ACHN (cell line): ENCODE measurements around the gene GZMB.
"Not testable (repeated sequence)": the region's sequence is repeated elsewhere in the genome, so short reads cannot be mapped to it uniquely, and the experiment has no call there.

ENCODE experiments used
- DNase-seq: peaks from one replicate; pipeline ENCODE4 v3.0.0-alpha.2; 2015
- in situ Hi-C: cut with HindIII; loops from 2 replicates; pipeline ENCODE4 v1.10.0; 2017; ENCODE audit warnings: low sequenced_read_pairs, low pct_ligation_motif_present, low pct_unique_long_range_greater_than_20kb

The GZMB gene

DNA sequence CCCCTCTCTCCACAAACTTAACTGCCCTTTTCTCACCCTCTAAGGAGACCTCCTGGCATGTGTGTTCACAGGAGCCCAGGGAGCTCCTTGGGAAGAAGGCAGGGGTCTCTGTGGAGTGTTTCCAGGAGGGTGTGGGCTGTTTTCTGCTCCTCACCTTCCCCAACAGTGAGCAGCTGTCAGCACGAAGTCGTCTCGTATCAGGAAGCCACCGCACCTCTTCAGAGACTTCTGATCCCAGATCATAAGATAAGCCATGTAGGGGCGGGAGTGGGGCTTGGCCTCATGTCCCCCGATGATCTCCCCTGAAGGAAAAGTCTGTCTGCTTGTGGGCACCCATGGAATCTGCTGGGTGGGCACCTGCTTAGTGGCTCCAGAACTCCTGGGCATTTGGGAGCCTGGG lies 1.2 kb downstream of the GZMB start:
- no peak for DNase-seq
- in situ Hi-C loops: no loop called here

DNA sequence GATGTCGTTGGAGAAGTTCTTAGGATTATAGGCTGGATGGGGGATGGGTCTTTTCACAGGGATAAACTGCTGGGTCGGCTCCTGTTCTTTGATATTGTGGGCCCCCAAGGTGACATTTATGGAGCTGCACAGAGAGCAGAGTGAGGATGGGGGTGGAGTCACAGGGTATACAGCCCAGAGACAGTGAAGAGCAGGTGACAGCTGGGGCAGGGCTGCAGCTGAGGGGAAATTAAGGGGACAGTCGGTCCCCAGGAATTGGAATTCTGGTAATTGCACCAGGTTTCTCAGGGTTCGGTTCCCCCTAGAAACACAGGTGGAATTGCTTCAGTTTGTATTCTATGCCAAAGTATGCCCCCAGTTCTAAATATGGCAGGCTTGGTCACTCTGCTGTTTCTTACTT lies 1.7 kb downstream of the GZMB start:
- in situ Hi-C loops: no loop called here
- no peak for DNase-seq

DNA sequence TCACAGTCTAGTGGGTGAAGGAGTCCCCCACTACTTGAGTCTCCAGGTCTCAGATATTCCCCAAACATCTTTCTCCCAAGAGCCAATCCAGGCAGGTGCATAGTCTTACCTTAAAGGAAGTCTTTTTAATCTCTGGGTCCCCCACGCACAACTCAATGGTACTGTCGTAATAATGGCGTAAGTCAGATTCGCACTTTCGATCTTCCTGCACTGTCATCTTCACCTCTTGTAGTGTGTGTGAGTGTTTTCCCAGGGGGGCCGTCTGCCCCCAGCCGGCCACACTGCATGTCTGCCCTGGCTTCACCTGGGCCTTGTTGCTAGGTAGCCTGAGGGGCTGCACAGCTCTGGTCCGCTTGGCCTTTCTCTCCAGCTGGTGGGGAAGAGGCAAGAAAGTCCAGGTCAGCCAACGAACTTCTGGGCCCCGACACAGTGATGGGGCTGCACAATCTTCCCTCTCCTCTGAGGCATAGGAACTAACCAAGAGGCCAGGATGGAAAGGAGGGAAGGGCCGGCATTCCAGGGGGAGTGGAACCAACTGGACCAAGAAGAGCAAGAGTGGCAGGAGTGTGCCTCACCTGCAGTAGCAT lies 2.1 kb downstream of the GZMB start:
- no peak for DNase-seq
- in situ Hi-C loops: no loop called here

DNA sequence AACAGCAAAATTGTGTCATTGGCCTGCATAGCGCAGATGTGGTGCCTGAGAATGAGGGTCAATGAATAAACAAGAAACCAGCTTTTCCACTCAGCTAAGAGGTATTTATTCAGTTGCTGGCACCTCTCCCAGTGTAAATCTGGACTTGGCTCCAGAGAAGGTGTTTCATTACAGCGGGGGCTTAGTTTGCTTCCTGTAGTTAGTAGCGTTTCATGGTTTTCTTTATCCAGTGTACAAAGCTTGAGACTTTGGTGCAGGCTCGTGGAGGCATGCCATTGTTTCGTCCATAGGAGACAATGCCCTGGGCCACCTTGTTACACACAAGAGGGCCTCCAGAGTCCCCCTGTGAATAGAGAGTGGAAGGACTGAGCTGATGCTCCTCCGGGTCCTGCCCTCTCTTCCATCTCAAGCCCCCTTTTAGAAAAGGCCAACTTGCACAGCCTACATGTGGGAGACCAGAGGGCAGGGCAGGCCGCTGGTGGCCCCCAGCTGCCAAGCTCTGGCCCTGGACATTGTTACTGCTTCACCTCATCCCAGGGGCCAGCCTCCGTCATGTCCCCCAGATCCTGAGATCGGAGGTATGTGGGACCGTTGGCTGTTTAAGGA lies 3.0 kb downstream of the GZMB start:
- no peak for DNase-seq
- in situ Hi-C loops: no loop called here

DNA sequence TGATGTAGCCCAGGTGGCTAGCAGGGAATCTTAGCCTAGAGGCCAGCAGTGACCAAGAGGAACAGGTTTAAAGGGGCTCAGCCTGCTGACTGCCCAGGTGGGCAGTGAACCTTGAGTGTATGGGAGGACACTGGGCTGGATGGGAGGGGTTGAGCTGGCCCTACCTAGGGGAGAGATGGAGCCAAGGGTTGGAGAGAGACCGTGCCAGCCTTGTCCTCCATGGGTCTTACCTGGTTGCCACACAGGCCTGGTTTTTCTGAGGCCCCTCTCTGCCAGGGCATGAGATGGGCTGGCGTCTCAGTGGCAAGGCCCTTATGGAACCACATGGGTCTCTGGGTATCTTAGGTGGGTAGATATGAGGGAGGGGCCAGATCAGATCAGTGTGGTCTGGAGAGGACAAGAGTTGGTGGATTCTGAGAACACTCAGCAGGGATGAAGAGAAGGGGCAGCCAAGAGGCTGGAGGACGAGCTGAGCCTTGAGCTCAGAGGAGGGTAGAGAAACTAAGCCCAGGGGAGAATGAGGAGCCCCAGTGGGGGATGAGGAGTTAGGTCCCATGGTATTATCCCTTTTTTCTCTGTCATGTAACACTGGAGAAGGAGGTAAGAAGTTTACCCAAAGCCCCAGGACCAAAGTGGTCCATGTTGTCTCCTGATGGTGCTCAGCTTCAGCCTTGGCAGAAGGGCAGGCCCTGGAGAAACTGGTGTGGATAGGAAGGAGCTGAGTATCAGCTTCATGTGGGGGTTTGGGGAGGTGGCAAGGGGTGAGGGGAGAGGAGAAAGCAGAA lies 3.7 kb downstream of the GZMB start:
- in situ Hi-C loops: no loop called here
- DNase-seq: no peak

DNA sequence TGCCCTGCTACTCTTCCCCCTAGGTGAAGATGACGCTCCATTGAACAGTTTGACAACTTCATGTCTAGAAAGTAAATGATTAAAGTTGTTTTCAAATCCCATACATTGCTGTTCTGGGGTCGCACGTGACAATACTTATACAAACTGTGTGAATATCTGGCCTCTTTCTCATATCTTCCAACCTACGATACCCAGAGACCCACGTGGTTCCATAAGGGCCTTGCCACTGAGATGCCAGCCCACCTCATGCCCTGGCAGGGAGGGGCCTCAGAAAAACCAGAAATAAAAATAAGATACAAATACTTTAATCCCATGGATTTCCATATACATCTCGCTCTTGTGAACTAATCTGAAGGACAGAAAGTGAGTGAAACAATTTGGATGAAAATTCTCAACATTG lies 4.5 kb downstream of the GZMB start:
- in situ Hi-C loops: no loop called here
- DNase-seq: no peak

DNA sequence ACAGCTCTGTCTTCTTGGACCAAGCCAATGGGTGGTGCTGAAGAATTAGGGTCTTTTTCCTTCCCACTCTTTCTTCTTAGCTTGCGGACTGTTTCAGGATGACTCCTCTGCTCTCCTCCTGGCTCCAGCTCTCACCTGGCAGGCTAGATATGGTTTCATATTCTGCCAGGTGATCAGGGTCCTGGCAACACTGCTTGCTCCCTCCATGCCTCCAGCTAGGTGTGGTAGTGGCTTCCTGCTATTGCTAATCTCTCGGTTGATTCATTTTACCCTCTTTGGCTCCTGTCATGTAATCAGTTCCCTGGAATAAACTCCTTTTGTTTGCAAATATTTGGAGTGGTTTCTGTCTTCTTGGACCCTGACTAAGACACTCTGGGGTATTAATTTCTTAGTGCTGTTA lies 20.2 kb downstream of the GZMB start:
- DNase-seq: no peak
- in situ Hi-C loops: no loop called here

DNA sequence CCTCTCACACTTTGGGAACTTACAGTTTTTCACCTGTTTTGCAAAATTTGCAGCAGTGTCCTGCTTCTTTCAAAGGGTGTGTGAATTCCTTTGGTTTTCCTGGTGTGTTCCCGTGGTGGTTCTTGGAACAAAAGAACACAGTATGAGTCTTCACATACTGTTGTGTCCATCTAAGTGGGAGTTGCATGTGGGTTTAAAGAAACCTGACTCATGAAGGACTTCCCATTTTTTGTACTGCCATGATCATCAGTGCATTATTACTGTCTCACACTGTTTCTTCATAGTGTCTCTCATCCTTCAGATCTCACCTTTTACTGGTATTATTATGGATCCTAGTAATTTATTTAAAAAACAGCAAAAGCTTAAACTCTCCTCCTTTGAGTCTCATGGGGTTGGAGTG lies 20.7 kb downstream of the GZMB start:
- in situ Hi-C loops: no loop called here

DNA sequence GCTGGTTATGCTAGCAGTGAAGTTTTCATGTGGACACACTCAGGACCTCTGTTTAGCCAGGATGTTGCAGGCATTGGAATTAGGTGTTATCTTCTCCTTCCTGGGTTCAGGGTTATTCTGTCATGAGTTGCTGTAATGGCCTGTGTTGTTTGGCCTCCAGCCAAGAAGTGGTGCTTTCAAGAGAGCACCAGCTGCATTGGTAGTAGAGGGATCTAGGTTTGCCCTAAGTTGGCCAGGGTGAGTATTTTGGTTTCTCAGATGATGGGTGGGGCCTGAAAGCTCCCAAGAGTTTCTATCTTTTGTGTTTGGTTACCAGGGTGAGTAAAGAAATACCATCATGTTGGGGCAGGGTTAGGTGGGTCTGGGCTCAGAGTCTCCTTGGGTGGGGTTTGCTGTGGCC lies 21.8 kb downstream of the GZMB start:
- no peak for DNase-seq
- in situ Hi-C loops: no loop called here

More for the DNA sequence above, 20.7 kb downstream of the GZMB start:
- DNase-seq: no peak

DNA sequence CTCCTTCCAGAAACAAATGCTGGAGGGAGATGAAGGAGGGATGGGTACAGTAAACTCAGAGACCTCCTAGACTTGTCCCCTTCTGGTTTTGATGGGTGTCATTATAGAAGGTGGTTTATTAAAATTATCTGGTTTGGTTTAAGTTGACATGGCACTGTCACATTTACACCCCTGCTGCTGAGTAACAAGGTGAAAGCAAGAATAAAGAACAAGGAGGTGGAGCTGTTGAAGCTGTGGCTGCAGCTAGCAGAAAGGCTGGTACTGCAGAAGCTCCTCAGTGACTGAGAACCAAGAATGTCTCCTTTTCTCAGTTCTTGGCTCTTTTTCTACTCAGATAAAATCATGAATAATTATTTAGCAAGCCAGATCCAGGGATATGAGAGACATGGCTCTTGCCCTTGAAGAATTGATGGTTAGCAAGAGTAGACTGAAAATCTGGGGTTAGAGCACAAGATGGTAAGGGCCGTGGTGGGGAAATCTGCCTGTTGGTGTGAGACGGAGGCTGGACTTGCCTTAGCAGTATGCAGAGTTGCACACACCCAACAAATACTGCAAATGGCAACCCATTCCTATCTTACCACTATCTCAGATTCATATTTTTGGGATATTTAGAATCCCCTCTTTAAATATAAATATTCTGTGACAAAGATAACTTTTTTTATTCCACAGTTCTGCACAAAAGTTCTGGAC lies 24.2 kb downstream of the GZMB start, which contains the start of gene GZMH:
TSS of gene GZMH (minus strand) at position 31 of the 690 bp plus-strand sequence. CDS start 72 bp downstream, outside the sequence.
- in situ Hi-C loops: no loop called here
- no peak for DNase-seq

DNA sequence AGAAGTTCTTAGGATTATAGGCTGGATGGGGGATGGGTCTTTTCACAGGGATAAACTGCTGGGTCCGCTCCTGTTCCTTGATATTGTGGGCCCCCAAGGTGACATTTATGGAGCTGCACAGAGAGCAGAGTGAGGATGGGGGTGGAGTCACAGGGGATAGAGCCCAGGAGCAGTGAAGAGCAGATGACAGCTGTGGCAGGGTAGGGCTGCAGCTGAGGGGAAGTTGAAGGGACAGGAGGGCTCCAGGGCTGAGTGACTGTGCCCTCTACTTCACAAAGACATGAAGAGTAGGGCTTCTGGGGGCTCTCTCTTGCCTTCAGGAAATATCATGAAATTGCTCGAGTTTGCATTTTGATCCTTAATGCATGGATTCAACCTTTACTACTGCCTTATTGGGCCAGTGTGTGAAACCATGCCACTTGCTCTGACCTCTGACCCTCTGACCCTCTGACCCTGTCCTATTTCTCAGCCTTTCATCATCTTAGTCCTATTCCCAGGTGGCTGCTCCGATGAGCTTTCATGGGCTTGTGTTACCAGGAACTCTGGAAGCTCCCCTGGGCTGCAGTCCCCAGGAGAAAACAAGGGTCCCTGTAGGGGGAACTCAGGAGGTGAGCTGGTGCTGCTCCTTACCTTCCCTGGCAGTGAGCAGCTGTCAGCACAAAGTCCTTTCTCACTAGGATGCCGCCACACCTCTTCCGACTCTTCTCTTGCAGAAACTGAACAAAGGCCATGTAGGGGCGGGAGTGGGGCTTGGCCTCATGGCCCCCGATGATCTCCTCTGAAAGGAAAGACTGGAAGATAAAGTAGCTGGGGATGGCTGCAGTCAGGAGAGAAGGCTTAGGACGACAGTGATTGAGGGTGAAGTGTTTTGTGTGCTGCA lies 26.1 kb downstream of the GZMB start:
- in situ Hi-C loops: no loop called here
- DNase-seq: no peak

DNA sequence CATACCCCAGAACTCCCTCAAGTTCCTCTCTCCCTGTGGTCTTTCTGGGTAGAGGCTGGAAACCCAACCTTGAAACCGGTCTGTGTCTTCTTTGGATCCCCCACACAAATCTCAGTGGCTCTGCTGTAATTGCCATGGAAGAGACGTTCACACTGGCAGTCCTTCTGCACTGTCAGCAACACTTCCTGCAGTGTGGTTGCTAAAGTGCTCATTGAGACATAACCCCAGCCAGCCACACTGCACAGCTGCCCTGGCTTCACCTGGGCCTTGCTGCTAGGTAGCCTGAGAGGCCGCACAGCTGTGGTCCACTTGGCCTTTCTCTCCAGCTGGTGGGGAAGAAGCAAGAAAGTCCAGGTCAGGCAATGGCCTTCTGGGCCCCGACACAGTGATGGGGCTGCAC lies 26.9 kb downstream of the GZMB start:
- DNase-seq: no peak
- in situ Hi-C loops: no loop called here

DNA sequence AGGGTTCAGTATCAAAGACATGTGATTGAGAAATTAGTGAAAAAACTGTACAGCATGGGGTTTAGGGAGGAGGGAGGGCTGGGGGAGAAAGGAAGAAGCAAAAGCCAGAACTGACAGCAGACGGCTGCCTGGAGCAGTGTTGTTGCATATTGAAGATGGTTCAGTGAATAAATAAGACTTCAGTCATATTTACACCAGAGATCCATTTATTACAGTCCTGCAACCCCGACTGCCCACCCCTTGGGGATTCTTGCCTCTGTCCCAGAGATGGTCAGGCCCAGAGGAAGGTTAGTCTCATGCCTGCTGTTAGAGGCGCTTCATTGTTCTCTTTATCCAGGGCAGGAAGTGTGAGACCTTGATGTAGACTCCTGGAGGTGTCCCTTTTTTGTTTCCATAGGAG lies 27.7 kb downstream of the GZMB start:
- DNase-seq: no peak
- in situ Hi-C loops: no loop called here

DNA sequence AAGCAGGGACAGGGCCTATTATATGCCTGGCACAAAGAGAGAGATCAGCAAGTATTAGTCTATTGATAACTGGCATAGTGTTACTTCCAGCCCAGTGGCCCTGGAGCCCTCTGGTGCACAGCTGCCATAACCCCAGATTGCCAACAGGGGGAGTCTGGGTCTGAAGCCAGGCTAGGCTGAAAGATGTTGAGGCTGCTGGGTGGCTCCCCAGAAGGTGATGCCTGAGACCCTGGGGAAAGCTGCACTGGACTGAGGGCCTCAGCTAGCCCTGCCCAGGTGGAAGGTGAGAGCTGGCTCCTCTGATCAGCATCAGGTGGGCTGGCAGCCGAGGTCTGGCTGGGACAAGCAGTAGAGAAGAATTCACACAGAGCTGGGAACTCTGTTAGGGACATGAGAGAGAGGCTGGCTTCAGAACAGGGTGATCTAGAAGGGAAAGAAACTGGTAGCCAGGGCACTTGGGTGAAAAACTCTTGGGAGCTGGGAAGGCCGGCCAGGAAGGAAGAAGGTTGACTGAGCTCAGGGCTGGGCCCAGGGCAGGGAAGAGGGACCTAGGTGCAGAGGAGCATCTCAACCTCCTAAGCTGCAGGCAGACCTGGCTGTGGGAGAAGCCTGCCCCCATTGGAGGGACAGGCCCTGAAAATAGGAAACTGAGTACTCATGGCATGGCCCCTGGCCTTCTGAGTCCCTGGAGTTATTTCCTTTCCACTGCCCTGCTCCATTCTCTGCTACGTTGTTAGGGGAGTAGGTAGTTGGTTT lies 28.4 kb downstream of the GZMB start:
- DNase-seq: peak; percentile 38
- in situ Hi-C loops: no loop called here

DNA sequence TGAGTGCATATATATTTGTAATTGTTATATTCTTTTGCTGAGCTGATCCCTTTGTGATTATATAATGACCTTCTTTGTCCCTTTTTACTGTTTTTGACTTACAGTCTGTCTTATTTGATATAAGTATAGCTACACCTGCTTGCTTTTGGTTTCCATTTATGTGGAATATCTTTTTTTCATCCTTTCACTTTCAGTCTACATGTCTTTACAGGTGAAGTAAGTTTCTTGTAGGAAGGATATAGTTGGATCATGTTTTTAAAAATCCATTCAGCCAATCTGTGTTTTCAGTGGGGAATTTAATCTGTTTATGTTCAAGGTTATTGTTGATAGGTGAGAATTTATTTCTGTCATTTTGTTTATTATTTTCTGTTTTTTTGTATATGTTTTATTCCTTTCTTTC lies 36.6 kb downstream of the GZMB start:
- DNase-seq: no peak
- in situ Hi-C loops: no loop called here

DNA sequence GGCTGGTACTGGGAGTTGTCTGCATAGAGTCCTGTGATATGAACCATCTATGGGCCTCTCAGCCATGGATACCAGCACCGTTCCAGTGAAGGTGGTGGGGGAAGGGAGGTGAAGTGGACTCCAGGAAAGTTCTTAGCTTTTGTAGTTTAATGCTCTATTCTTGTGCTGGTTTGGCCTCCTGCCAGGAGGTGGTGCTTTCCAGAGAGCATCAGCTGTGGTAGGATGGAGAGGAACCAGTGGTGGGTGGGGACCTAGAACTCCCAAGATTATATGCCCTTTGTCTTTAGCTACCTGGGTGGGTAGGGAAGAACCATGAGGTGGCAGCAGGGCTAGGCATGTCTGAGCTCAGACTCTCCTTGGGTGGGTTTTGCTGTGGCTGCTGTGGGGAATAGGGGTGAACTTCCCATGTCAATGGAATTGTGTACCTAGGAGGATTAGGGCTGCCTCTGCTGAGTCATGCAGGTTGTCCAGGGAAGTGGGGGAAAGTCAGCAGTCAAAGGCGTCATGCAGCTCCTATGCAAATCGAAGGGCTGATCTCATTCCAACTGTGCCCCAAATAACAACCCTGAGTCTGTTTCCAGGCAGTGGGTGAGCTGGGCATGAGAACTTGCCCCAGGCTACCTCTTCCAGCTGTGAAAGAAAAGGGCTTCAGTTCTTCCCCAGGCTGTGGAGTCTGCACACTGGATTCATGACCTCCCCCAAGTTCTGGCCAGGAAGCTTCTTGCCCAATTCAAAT lies 38.7 kb downstream of the GZMB start:
- no peak for DNase-seq
- in situ Hi-C loops: no loop called here

DNA sequence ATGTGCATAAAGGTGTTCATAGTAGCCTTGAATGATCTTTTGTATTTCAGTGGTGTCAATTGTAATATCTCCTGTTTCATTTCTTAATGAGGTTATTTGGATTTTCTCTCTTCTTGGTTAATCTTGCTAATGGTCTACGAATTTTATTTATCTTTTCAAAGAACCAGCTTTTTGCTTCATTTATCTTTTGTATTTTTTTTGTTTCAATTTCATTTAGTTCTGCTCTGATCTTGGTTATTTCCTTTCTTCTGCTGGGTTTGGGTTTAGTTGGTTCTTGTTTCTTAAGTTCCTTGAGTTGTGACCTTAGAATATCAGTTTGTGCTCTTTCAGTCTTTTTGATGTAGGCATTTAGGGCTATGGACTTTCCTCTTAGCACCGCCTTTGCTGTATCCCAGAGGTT lies 43.0 kb downstream of the GZMB start:
- DNase-seq, in situ Hi-C loops: not testable (repeated sequence)
